ENCODE measurements around the gene ARMH2. TPM values are rescaled to one million over a fixed set of nuclear protein-coding genes. Genes with fewer than 3 reads are reported as not detected.

The ARMH2 gene
- total RNA-seq, result not detected in 2 replicates

DNA sequence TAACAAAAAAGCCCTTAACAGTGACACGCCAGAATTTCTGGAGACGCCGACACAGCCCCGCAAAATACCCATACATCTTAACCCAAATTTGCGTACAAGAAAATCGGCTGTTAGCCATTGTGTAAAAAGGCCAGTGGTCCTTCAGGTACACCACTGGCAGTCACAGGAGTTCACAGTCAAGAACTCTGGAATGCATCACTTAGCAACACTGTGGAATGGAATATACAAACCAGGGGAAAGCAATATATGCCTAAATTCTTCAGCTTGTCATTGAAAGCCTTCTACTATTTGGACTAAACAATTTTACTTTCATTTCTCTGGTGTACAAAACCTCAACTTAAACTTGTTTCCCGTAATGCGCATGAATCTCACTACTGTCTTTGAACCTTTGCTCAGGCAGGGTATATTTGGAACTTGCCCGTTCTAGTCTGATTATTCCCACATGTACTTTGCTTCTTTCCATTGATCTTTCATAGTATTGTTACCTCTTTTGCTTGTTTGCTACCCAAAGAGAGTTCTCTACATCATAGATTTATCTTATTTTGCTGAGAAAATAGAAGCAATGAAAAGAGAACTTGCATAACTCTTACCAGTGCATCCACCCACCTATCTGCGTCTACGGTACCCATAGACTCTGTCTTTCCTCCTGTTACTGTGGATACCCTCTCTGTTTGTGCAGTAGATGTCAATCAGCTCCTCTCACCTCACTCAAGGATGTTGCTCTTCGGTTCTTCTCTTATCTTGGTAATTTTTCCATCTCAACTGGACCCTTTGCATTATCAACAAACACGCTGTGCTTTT, at the start of gene ARMH2:
Gene ARMH2 (minus strand): TSS at position 178 of the 801 bp plus-strand sequence. CDS start 60 bp downstream, at position 118.

DNA sequence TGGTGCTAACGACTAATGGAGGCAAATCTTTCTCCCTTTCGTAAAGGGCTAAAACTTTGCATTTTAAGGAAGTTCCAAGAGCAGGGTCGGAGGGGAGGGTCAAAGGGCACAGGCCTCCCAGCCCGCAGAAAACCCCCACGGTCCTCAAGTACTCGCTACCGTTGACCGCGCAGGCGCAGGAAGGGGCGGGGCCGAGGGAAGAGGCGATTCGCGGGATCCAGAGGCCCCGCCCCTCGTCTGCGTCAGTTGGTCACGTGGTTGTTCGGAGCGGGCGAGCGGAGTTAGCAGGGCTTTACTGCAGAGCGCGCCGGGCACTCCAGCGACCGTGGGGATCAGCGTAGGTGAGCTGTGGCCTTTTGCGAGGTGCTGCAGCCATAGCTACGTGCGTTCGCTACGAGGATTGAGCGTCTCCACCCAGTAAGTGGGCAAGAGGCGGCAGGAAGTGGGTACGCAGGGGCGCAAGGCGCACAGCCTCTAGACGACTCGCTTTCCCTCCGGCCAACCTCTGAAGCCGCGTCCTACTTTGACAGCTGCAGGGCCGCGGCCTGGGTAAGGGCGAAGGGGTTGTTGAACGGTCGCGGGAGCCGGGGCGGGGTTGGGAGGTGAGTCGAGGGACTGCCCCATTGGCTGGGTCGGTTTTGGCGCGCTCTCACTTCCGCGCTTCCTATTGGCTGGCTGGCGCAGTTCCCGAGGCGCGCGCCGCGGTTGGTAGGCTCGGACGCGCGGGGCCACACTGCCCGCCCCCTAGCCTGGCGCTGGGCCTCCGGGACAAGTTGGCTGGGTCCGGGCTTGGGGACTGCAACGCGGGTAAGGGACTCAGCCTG, 23.8 kb downstream of the ARMH2 start, which contains the start of gene GMNN:
Gene GMNN (plus strand): TSS at position 242 of the 824 bp plus-strand sequence. CDS start 2,310 bp downstream, outside the sequence.

Other genes starting within 250 kb of the ARMH2 start
- under 0.01 TPM in 1 of 2 replicates, not detected in the other for gene KIAA0319, start 152.7 kb downstream of the ARMH2 start, total RNA-seq
- gene TDP2, start 132.0 kb downstream of the ARMH2 start, total RNA-seq, result 24.7 and 26.4 TPM in 2 replicates
- gene ACOT13, start 131.8 kb downstream of the ARMH2 start, total RNA-seq, result 6.6 and 6.8 TPM in 2 replicates
- 65.4 and 86.5 TPM in 2 replicates for gene C6orf62, start 79.8 kb downstream of the ARMH2 start, total RNA-seq
- 21.6 and 28.3 TPM in 2 replicates for gene GMNN, start 24.0 kb downstream of the ARMH2 start, total RNA-seq
- gene RIPOR2, start 137.0 kb upstream of the ARMH2 start, total RNA-seq, result 0.28 TPM in 1 of 2 replicates, not detected in the other

Data from endothelial cell of coronary artery (primary cell).